GM19351 (cell line): ENCODE results near the gene KLC4.

ENCODE experiments used
- ATAC-seq: cut with Tn5 transposase; IDR thresholded peaks from one replicate; pipeline ENCODE4 v1.9.1; 2021; ENCODE audit warnings: mild to moderate bottlenecking, moderate library complexity; ENCODE audit not compliant: unreplicated experiment

Gene KLC4

DNA sequence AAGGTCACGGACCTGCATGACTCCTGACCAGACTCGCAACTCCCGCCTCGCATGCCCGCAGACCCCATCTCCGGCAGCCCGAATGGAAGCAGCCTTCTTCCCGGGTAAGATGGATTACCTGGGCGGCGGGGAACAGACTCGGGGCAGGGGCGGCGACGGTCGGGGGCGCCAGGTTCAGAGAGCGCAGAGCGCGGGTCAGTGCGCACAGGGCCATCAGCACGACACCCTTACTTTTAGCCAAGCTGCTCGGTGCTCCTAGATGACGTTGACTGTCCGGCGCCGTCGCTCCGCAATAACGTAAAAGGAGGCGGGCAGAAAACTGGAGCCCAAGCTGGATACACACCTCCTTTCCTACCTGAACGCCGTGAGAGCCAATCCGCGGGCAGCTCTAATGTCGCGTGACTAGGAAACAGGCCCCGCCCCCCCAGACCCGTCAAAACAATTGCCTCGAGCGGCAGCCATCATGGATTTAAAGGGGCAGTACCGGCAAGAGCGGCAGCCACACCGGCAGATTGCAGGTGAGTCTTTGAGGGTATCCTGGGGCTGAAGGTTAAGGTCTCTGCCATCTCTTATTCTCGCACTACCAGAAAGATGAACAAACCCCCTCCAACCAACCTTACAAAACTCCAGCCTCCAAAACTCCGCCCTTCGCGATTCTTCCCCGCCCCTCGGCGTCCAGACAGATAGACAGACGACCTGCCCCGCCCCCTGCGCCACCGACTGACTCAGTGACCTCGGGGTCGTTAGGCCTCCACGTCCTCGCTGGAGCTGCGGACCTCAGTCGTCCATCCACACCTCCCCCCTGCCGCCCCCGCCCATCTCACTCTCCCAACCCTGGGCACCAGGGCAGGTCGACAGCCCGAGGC is at the start of gene KLC4, which contains the start of gene MRPL2:
TSS of gene KLC4 (plus strand) at position 464 of the 866 bp plus-strand sequence. CDS start 1,705 bp downstream, outside the sequence.
TSS of gene MRPL2 (minus strand) at position 267 of the 866 bp plus-strand sequence. CDS start at position 214, 53 bp downstream.
- ATAC-seq = peak; percentile 88

DNA sequence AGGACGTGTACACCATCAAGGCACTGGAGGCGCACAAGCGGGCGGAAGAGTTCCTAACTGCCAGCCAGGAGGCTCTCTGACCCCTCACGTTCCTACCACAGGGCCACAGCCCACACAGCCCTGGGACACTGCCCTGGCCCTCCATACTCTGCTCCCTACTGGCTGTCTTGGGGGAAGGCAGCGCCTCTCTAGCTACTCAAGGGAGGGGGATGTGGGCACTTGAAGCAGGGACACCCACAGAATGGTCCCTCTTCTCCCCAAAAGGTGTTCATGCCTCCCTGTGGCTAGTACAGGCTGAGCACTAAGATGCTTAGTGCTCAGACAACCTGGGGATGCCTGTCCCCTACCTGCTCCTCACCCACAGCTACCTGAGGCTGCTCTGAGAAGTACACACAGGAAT is 48.2 kb upstream of the KLC4 start:
- no peak for ATAC-seq

DNA sequence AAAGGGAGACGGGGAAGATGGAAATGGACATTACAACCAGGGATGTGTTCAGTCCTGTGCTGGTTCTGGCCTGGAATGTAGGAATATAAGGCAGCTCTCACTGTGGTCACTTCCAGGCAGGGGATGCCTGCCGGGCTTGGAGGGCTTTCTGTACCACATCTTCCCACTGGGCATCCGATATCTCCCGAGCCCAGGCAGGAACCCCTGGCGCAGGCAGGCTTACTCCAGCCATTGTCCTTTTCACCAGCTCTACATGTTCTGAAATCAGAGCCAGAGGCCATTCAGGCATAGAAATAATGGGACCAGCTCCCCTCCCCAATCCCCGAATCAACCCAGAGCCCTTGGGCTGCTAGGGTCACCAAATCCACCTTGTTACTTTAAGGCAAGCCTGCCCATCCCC is 47.1 kb upstream of the KLC4 start:
- ATAC-seq = no peak

DNA sequence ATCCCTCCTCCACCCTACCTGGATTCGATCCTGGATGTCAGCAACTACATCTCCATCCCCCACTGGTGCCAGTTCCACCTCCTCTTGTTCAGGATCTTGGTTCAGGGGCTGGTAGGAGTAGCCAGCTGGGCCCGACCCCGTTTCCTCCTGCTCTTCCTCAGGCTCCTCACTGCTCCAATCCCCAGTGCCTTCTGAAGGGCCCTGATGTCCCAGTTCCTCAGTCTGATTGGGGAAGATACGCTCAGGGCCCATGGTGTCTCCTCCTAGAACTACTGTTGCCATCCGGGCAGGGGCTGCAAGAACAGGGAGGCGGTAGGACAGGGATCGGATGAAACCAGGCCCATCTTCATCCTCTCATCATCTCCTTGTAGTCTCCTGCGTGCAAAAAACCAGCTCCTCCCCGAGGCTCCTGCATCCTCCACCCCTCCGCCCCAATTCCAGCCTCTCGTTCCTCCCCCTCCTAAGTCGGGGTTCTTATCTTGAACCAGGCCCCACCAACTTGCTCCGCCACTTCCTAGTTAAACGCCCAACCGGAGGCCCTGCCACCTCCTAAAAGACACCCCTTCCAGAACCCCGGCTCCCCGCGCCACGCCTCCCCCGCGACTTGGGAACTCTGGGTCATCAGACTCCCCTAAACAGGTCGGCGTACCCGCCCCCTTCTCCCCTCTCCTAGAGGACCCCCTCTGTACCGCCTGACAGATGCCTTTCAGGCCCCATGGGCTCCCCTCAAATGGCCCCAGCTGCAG is 46.2 kb upstream of the KLC4 start:
- ATAC-seq = no peak

DNA sequence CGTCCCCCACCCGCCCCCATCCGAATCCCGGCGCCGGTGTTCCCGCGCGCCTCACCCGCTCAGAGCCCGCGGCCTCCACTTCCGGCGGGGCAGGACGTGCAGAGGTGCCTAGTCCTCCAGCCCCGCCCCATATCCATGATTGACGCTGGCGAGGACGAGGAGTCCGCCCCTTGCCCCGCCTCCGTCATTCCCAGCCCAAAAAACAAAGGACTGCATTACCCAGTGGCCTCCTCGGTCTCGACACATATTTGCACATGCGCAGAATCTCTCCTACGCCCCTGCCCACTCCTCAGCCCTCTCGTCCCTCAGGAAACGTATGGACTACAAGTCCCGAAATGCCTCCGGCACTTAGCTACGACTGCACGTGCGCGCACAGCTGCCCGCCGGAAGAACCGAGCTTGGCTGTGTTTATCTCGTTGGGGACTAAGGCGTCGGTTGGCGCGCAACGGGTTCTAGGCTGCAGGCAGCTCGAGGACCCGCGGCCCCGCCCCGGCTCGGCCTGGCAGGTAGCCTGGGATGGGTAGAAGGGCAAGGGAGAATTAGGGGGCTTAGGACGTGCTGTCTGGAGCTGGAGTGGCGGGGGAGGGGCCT is 45.5 kb upstream of the KLC4 start, which contains the start of the genes KLHDC3 and MEA1:
TSS of gene KLHDC3 (plus strand) at position 407 of the 591 bp plus-strand sequence. CDS start 2,944 bp downstream, outside the sequence.
TSS of gene MEA1 (minus strand) at position 104 of the 591 bp plus-strand sequence. CDS start 133 bp downstream, outside the sequence.
- ATAC-seq = peak; percentile 94

DNA sequence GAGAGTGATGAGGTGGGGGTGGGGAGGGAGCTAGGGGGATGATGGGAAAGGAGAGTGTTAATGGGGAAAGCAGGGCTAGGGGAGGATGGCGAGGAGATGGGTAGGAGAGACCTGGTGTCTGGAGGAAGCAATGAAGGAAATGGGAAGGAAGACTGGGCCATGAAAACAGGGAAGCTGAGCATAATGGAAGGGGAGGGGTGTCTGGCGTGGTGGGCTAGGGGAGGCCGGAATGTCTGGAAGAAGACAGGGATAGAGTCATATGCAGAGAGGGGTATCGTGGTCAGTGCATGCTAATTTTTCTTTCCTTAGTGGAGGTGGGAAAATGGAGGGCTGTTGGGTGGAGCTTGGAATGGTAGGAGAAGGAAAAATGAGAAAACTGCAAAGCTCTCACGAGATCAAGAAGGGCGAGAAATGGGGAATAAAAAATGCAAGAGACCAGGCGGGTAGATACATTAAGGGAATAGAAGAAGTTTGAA is 45.0 kb upstream of the KLC4 start:
- no peak for ATAC-seq

DNA sequence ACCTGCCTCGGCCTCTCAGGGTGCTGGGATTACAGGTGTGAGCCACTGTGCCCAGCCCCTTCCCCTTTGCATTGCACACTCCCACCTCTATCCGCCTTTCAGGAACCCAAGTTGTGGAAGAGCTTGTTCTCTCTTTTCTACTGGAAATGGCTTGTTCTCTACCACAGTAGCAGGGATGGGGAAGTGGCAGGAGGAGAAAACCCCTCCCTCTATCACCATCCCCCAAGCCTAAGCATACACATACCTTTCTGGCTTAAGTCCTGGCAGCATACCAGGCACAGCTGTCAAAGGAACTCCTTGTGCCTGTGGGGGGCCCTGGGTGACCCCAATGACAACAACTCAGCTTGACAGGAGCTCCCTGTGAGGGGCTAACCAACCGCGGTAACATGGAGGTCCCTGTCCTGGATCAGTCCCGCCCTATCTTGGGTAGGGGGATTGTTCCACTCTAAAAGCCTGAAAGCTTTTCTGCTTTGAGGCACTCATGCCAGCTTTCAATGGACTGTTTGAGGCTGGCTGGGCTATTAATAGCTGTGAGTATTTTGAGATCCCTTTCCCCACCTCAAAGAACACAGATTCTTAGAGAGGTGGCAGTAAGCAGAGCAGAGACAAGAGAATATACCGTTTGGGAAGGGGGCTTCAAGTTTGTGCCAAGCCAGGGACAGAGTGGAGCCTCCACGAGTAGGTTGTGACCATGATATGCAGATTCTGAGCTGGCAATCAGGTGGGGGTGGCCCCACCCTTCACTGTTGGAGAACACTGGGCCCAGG is 43.1 kb upstream of the KLC4 start:
- ATAC-seq = no peak

DNA sequence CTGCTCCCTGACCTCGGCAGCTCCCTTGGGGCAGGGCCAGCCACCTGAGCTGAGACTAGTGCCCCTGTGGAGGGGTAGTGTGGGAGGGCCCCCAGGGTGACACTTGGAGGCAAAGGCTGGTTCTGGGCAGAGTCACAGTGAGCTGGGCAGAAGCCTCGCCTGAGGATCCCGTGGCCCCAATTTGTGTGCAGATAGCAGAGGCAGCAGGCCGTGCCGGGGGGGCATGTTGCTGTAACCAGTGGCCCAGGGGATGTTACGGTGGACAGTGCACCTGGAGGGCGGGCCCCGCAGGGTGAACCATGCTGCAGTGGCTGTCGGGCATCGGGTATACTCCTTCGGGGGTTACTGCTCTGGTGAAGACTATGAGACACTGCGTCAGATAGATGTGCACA is 42.5 kb upstream of the KLC4 start:
- no peak for ATAC-seq

DNA sequence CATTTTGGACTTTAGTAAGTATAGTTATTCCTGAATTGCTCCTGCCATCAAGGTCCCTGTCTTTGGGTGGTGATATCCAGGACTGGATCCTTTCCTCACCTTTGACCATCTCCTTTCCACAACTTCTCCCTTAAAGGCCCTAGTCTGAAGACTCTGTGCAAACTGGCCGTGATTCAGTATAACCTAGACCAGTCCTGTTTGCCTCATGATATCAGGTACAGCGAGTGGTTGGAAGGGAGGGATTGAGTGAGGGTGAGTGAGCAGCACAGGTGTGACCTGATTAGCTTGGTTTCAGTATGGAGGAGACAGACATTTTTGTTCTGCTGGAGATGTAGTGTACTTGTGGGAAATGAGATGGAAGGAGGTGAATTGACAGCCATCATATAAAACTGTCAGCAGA is 40.3 kb upstream of the KLC4 start:
- no peak for ATAC-seq

DNA sequence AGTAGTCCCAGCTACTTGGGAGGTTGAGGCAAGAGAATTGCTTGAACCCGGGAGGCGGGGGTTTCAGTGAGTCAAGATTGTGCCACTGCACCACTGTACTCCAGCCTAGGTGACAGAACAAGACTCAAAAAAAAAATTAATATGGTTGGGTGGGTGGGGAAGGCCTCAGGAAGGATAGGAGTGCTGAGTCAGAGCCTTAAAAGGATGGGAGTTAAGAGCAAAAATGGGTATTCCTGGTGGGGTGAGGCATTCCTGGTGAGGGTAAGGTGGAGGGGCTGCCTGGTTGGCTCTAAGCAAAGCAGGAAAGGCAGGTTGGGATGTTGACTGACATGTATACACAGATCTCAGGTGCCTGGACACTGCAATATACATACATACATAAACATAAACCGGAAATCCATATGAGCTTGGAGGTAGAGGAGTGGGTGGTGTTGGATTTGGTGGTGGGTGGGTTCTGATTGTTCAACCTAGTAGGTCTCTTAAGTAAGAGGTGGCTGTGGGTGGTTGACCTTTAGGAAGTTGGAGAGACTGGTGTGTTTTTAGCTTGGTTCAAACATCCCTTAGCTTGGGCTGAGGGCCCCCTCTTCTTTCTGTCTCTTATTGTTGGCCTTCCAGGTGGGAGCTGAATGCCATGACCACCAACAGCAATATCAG is 39.3 kb upstream of the KLC4 start:
- ATAC-seq = no peak

DNA sequence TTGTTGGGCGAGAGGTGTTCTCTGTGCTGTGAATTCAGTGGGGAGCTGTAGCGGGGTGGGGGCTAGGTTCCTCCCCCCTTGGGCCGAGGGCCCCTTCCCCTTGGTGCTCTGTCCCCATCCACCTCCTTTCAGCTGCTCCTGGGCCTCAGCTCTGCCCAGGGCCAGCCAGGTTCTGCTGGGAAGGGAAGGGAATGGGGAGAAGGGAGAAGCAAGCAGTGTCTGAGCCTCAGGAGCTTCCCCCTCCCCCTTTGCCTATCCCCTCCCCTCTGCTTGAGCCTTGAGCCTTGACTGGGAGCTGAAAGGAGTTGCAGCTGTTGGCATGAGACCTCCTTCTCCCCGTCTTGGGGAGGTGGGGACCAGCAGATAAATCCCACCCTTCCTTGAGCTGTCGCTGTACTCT is 38.6 kb upstream of the KLC4 start:
- no peak for ATAC-seq

DNA sequence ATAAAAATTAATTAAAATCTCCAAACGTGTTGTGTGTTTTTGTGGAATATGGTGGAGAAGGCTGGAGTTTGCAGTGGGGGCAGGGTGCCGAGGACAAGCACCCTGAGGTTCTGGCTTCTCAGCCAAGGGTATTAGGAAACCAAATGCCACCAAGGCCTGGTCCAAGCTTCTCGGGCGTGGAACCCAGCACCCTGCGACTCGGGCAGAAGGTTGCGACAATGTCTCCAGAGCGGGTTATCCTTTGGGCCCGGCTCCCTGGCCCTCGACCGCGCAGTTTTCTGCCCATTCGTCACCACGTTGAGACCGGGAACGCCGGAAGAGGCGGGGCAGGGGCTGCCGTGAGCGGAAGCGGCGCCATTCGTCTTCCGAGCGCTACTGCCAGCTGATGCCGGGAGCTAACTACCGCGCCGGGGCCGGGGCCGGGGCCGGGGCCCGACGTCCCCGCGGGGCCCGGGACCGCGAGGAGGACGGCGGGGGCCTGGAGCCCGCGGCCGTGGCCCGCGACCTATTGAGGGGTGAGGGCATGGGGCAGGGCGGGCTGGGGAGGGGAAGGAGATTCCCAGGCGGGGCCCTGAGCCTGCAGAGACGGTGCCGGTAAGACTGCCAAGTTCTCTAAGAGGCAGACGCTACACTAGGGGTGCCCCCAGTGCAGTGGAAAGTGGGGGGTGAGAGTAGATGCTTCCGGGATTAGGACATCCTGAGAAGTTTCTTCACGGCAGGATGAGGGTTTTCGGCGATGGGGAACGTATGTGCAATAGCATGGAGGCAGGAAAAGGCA is 38.0 kb upstream of the KLC4 start, which contains the start of gene RRP36:
TSS of gene RRP36 (plus strand) at position 354 of the 778 bp plus-strand sequence. CDS start at position 386, 32 bp downstream.
- ATAC-seq = peak; percentile 76

DNA sequence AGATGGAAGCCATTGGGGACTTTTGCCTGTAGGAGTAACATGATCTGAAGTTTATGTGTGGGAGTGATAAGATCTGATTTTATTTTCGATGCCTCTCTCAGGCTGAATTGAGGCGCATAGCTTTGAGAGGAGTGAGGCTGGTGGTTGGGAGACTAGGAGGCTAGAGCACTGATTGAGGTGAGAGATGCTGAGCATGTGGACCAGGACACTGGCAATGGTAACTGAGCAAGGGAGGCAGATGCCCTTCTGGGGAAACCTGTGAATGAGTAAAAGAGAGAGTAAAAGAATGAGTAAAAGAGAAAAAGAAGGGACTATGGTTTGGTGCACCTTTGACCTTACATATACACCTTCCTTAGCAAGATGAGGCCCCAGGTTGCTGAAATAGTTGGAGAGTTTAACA is 35.0 kb upstream of the KLC4 start:
- ATAC-seq = no peak

DNA sequence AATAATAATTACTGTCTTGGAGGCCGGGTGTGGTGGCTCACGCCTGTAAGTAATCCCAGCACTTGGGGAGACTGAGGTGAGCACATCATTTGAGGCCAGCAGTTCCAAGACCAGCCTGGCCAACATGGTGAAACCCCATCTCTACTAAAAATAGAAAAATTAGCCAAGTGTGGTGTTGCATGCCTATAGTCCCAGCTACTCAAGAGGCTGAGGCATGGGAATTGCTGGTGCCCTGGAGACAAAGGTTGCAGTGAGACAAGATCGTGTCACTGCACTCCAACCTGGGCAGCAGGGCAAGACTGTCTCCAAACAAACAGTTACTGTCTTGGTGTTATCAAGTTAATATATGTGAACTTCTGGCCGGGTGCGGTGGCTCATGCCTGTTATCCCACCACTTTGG is 33.1 kb upstream of the KLC4 start:
- ATAC-seq = no peak

DNA sequence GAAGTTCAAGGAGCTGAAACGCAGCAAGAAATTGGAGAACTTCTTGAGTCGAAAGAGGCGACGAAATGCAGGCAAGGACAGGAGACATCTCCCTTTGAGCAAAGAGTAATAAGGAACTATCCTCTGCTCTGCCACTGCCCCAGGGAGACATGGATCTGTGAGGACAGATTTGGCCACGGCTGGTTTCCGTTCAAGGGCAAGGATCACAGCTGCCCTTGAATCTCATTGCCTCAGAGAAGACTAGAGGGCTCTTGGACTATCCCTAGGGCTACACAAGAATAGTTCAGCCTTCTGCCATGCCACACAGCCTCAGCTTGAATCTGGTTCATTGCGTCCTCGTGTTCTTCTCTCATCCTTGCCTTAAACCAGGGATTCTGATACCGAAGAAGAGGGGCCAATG is 30.3 kb upstream of the KLC4 start:
- no peak for ATAC-seq

DNA sequence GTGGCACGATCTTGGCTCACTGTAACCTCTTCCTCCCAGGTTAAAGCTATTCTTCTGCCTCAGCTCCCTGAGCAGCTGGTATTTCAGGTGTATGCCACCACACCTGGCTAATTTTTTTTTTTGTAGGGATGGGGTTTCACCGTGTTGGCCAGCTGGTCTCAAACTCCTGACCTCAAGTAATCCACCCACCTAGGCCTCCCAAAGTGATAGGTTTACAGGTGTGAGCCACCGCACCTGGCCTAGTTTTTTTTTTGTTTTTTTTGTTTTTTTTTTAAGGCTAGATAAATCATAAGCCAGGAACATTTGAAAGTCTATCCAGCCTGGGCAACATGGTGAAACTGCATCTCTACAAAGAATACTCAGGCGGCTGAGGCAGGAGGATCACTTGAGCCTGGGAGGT is 27.1 kb upstream of the KLC4 start:
- ATAC-seq = no peak

DNA sequence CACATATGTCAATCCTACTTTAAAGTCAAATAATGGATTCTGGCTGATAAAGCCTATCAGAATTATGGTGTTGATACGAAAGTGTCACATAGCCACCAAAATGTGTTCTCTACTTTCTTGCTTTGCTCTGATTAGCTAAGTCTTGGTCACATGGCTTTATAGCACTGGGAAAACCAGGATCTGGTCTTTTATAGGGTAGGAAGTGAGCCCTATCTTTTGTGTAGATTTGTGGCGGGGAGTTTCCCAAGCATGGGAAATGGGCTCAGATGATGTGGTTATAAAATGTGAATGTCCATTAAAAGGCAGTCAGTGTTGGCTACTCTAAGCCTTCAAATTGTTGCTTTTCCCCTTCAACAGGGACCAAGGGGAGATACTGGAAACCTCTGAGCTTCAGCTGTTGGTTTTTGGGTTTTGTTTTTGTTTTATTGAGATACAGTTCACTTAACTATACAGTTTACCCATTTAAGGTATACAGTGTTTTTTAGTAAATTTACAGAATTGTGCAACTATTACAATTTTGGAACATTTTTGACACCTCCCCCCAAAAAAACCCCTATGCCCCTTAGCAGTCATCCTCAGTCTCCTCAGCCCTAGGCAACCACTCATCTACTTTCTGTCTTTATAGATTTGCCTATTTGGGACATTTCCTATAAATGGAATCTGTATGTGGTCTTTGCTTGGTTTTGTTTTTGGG is 25.8 kb upstream of the KLC4 start:
- no peak for ATAC-seq

DNA sequence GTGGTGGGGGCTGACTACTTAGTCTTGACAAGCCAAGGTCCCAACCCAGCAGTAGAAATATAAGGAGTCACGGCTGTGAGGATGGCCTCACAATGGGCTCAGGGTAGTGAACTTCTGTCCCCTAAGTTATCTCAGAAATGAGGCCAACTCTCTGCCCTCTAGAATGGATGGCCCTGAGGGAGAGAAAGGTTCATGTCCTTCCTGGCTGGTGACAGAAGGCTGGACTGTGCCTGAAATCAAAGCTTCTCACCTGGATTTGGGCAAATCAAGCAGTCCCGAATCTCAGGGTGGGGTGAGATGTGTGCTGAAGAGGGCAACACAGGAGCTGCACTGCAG is 25.3 kb upstream of the KLC4 start:
- ATAC-seq = no peak
